D721Med (cell line): ENCODE measurements around the gene STIMATE.

Source experiments
- DNase-seq: peaks from one replicate; pipeline ENCODE4 v3.0.0; 2011; ENCODE audit warnings: low spot score; ENCODE audit not compliant: insufficient read length
- FAIRE-seq: peaks from 2 replicates; lab custom pipeline; 2011; peaks lifted over from hg19 to GRCh38; lab: Jason Lieb, UNC
- TF ChIP-seq, protein P1 (sequence below): IDR thresholded peaks from 2 replicates; pipeline ENCODE4 v1.5.1; 2012; ENCODE audit warnings: mild to moderate bottlenecking, control low read depth; ENCODE audit not compliant: insufficient read depth; ENCODE audit errors: missing control alignments

The STIMATE gene

GRCh38 chr3:52880047-52880446 lies 17.3 kb downstream of the STIMATE start:
- FAIRE-seq (no peak), DNase-seq (no peak)
- TF ChIP-seq, protein P1, sequence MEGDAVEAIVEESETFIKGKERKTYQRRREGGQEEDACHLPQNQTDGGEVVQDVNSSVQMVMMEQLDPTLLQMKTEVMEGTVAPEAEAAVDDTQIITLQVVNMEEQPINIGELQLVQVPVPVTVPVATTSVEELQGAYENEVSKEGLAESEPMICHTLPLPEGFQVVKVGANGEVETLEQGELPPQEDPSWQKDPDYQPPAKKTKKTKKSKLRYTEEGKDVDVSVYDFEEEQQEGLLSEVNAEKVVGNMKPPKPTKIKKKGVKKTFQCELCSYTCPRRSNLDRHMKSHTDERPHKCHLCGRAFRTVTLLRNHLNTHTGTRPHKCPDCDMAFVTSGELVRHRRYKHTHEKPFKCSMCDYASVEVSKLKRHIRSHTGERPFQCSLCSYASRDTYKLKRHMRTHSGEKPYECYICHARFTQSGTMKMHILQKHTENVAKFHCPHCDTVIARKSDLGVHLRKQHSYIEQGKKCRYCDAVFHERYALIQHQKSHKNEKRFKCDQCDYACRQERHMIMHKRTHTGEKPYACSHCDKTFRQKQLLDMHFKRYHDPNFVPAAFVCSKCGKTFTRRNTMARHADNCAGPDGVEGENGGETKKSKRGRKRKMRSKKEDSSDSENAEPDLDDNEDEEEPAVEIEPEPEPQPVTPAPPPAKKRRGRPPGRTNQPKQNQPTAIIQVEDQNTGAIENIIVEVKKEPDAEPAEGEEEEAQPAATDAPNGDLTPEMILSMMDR, result no peak

DNA sequence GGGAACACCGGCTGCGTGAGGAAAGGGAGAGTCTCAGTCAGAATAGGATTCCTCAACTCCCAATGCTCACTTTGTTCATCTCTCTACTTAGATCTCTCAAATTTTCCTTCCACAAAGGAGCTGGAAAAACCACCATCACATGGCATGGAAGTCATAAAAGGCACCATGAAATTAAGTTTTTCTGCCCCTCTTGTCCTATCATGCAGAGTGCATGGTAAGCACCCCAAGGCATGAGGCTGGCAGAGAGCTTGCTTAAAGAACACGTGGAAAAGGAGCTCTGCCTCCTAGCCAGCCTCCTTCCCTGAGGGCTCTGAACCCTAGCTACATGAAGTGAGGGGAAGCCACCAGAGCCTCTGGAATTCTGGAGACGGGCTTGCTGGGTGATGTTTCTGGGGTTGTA lies 17.8 kb downstream of the STIMATE start:
- FAIRE-seq, result no peak
- TF ChIP-seq, protein P1, result no peak
- no peak for DNase-seq

GRCh38 chr3:52879090-52879489 lies 18.3 kb downstream of the STIMATE start:
- FAIRE-seq (no peak), DNase-seq (no peak)
- TF ChIP-seq, protein P1, result no peak

DNA sequence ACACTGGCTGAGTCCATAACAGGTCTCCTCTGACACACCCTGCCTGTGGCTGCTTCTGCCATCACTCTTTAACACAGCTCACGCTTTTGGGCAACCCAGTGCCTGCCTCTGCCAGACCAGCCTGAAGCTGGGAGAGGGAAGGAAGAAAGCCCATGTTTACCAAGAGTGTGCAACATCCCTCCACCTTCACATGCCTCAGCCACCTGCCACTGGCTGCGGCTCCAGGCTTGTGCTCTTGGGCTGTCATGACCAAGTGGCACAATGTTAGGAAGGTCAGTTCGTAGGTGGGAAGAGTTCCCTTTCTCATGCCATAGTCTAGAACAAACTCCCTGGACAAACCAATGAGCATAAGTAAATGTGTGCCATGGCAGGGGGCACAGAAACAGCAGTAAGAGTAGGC lies 20.3 kb downstream of the STIMATE start:
- TF ChIP-seq, protein P1, result no peak
- FAIRE-seq (no peak), DNase-seq (no peak)

DNA sequence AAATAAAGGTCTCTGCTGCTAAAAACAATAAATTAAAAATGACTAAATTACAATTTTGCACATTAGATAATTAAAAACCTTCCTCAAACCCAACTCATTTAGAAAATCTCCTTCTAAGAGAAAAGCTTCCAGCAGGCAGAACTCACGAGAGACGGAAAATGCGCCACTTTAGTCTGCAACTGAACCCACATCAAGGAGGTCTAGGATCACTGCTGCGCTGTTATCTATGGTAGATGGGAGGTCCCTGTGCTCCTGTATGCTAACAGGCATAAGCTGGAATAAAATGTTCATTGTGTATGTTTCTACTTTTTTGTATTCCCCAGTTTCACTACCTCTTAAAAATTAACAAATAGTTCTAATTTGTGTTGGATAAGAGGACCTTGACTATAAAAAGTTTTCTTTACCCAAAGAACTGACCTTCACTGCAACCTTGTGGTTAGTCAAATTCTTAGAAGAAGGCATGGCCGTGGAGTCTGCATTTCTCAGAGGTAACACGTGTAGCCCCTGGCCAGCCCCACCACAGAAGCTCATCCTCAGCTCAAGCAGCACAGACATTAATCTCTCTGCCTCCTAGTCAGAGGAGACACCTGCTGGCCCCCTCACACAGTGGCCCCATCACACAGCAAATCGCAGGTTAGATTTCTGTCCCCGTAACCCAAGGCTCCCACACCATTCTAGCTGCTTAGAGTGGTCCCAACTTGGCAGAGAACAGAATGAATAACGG lies 22.3 kb downstream of the STIMATE start:
- TF ChIP-seq, protein P1, result no peak
- DNase-seq (no peak), FAIRE-seq (no peak)

DNA sequence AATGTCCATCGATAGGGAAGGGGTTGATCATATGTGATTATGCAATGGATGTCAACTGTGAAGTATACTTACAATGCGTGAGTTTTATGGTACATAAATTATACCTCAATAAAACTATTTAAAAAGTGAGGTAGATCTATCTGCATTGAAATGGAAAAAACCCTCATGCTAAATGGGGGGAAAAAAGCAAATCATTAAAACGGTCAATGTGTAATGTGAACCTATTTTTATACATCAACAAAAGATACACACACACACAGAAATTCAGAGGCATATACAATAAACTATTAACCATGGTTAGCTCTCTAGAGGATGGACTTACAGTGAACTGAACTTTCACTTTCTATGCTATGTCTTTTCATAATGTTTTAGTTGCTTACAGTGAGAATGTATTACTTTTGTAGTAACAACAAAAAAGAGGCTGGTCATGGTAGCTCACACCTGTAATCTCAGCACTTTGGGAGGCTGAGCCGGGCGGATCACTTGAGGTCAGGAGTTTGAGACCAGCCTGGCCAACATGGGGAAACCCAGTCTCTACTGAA lies 23.1 kb downstream of the STIMATE start:
- FAIRE-seq (no peak), DNase-seq (no peak)
- TF ChIP-seq, protein P1, result no peak
